IMR-90 (cell line): ENCODE measurements around the gene MAPK10. TPM values are rescaled to one million over a fixed set of nuclear protein-coding genes. Genes with fewer than 3 reads are reported as not detected.

Source experiments
- ATAC-seq: fragments of 200-7000 bp; cut with Tn5 transposase; 2 replicates; pipeline ENCODE4 v1.9.1; 2020; ENCODE audit warnings: low read depth, mild to moderate bottlenecking, moderate library complexity
- BruUV-seq: library from RNA; stranded (reverse); fragments of 400-500 nt; replicated peaks from 2 replicates; lab custom pipeline; 2021; lab: Mats Ljungman, UMichigan
- CTCF ChIA-PET: fragments of 300-600 bp; formaldehyde crosslinking; extraction: SDS; loops from one replicate; lab custom pipeline; 2021; ENCODE audit warnings: antibody characterized with exemption; lab: Yijun Ruan, JAX
- POLR2A ChIA-PET: fragments of 300-600 bp; sonication (Branson Sonifier 250); formaldehyde crosslinking; loops from one replicate; lab custom pipeline; 2022; ENCODE audit warnings: antibody characterized with exemption; ENCODE audit not compliant: unreplicated experiment; lab: Charles Lee
- DNase-seq: peaks from one replicate; pipeline ENCODE4 v3.0.0; 2013
- H2AFZ ChIP-seq: replicated peaks from 2 replicates; pipeline ENCODE3; 2013; ENCODE audit warnings: low read length, mild to moderate bottlenecking; ENCODE audit not compliant: poor library complexity
- H2AK5ac ChIP-seq: 2 replicates; pipeline ENCODE4 v1.6.1; 2013; ENCODE audit warnings: low read depth, low read length, inconsistent platforms
- H2AK9ac ChIP-seq: replicated peaks from 2 replicates; pipeline ENCODE3; 2013; ENCODE audit warnings: mild to moderate bottlenecking, low read depth, low read length, moderate library complexity; ENCODE audit not compliant: poor library complexity
- H2BK120ac ChIP-seq: 2 replicates; pipeline ENCODE4 v1.6.1; 2013; ENCODE audit warnings: low read depth, low read length, inconsistent platforms
- H2BK15ac ChIP-seq: 3 replicates; pipeline ENCODE4 v1.6.1; 2013; ENCODE audit warnings: low read depth, low read length, inconsistent platforms
- H2BK20ac ChIP-seq: 2 replicates; pipeline ENCODE4 v1.6.1; 2013; ENCODE audit warnings: low read depth, mild to moderate bottlenecking, inconsistent platforms, low read length, moderate library complexity
- H2BK5ac ChIP-seq: 2 replicates; pipeline ENCODE4 v1.6.1; 2013; ENCODE audit warnings: mild to moderate bottlenecking, low read depth, low read length, inconsistent platforms; ENCODE audit not compliant: poor library complexity, severe bottlenecking
- H3K14ac ChIP-seq: replicated peaks from 2 replicates; pipeline ENCODE4 v1.6.1; 2013; ENCODE audit warnings: low read depth, low read length, inconsistent platforms
- H3K18ac ChIP-seq: 2 replicates; pipeline ENCODE4 v1.6.1; 2013; ENCODE audit warnings: low read depth, low read length, control low read depth
- H3K23ac ChIP-seq: 2 replicates; pipeline ENCODE4 v1.6.1; 2013; ENCODE audit warnings: low read depth, low read length, inconsistent platforms
- H3K27ac ChIP-seq: 2 replicates; pipeline ENCODE4 v1.5.1; 2013; ENCODE audit warnings: mild to moderate bottlenecking, control low read depth, low read length; ENCODE audit not compliant: insufficient read depth
- H3K27me3 ChIP-seq: 2 replicates; pipeline ENCODE4 v1.6.1; 2013; ENCODE audit warnings: low read length; ENCODE audit not compliant: control insufficient read depth, insufficient read depth
- H3K36me3 ChIP-seq: 2 replicates; pipeline ENCODE4 v1.6.1; 2013; ENCODE audit warnings: low read length, mixed read lengths; ENCODE audit not compliant: control insufficient read depth, insufficient read depth
- H3K4ac ChIP-seq: 2 replicates; pipeline ENCODE4 v1.6.1; 2013; ENCODE audit warnings: low read depth, low read length, inconsistent platforms
- H3K4me1 ChIP-seq: 2 replicates; pipeline ENCODE4 v1.6.1; 2013; ENCODE audit warnings: low read length, mixed read lengths; ENCODE audit not compliant: control insufficient read depth, insufficient read depth
- H3K4me2 ChIP-seq: 2 replicates; pipeline ENCODE4 v1.6.1; 2013; ENCODE audit warnings: low read depth, mild to moderate bottlenecking, control low read depth, low read length, moderate library complexity
- H3K4me3 ChIP-seq: 2 replicates; pipeline ENCODE4 v1.5.1; 2013; ENCODE audit warnings: low read depth, mild to moderate bottlenecking, control low read depth, low read length, moderate library complexity; ENCODE audit not compliant: insufficient read depth
- H3K56ac ChIP-seq: 2 replicates; pipeline ENCODE4 v1.6.1; 2013; ENCODE audit warnings: low read length, inconsistent platforms; ENCODE audit not compliant: insufficient read depth; ENCODE audit errors: extremely low read depth
- H3K79me1 ChIP-seq, 2 experiments: 2 replicates each; pipeline ENCODE4 v1.6.1; 2013; ENCODE audit warnings: low read length in 2 of 2, inconsistent platforms in 1 of 2, low read depth in 1 of 2
- H3K9ac ChIP-seq: 2 replicates; pipeline ENCODE4 v1.6.1; 2013; ENCODE audit warnings: low read depth, low read length, control low read depth
- H3K9me1 ChIP-seq: 2 replicates; pipeline ENCODE4 v1.6.1; 2013; ENCODE audit warnings: low read length, inconsistent platforms; ENCODE audit not compliant: insufficient read depth
- H3K9me3 ChIP-seq: 2 replicates; pipeline ENCODE4 v1.6.1; 2013; ENCODE audit warnings: low read length; ENCODE audit not compliant: control insufficient read depth, insufficient read depth
- H4K20me1 ChIP-seq: 2 replicates; pipeline ENCODE4 v1.6.1; 2013; ENCODE audit warnings: low read length, inconsistent platforms; ENCODE audit not compliant: insufficient read depth
- H4K5ac ChIP-seq: 2 replicates; pipeline ENCODE4 v1.6.1; 2013; ENCODE audit warnings: mild to moderate bottlenecking, low read depth, low read length, control low read depth
- H4K8ac ChIP-seq, 2 experiments: 2 replicates each; pipeline ENCODE4 v1.6.1; 2013; ENCODE audit warnings: low read depth in 2 of 2, low read length in 2 of 2, control low read depth in 1 of 2, inconsistent platforms in 1 of 2
- H4K91ac ChIP-seq: 2 replicates; pipeline ENCODE4 v1.6.1; 2013; ENCODE audit warnings: low read depth, low read length, inconsistent platforms; ENCODE audit not compliant: insufficient read depth
- BHLHE40 ChIP-seq: fragments of 150-350 bp; IDR thresholded peaks from 2 replicates; pipeline ENCODE4 v1.6.1; 2016; ENCODE audit warnings: mild to moderate bottlenecking, low read depth, low read length
- CEBPB ChIP-seq: IDR thresholded peaks from 2 replicates; pipeline ENCODE4 v1.6.1; 2012; ENCODE audit warnings: low read depth, low read length, improper control_type of control experiment
- CHD1 ChIP-seq: IDR thresholded peaks from 2 replicates; pipeline ENCODE4 v1.6.1; 2012; ENCODE audit warnings: low read depth, low read length, improper control_type of control experiment
- CTCF ChIP-seq: conservative IDR thresholded peaks from 2 replicates; pipeline ENCODE4 v1.5.1; 2012; ENCODE audit warnings: mild to moderate bottlenecking, low read depth, low read length, improper control_type of control experiment
- ELK1 ChIP-seq: fragments of 150-350 bp; IDR thresholded peaks from 2 replicates; pipeline ENCODE4 v1.6.1; 2016; ENCODE audit warnings: low read depth, mild to moderate bottlenecking, low read length, moderate library complexity, borderline replicate concordance
- FOS ChIP-seq: fragments of 150-350 bp; IDR thresholded peaks from 2 replicates; pipeline ENCODE4 v1.6.1; 2016; ENCODE audit warnings: low read depth, low read length
- MAFK ChIP-seq: IDR thresholded peaks from 2 replicates; pipeline ENCODE4 v1.6.1; 2012; ENCODE audit warnings: low read depth, low read length, improper control_type of control experiment
- MAZ ChIP-seq: IDR thresholded peaks from 2 replicates; pipeline ENCODE4 v1.6.1; 2012; ENCODE audit warnings: low read depth, mild to moderate bottlenecking, low read length, improper control_type of control experiment, moderate library complexity, borderline replicate concordance
- MXI1 ChIP-seq: IDR thresholded peaks from 2 replicates; pipeline ENCODE4 v1.6.1; 2012; ENCODE audit warnings: low read depth, mild to moderate bottlenecking, low read length, moderate library complexity, borderline replicate concordance
- NFE2L2 ChIP-seq: fragments of 150-350 bp; IDR thresholded peaks from 2 replicates; pipeline ENCODE4 v1.6.1; 2016; ENCODE audit warnings: low read depth, mild to moderate bottlenecking, low read length
- POLR2A ChIP-seq: IDR thresholded peaks from 2 replicates; pipeline ENCODE4 v1.6.1; 2012; ENCODE audit warnings: mild to moderate bottlenecking, low read depth, low read length
- RAD21 ChIP-seq: IDR thresholded peaks from 2 replicates; pipeline ENCODE4 v1.6.1; 2012; ENCODE audit warnings: low read length, improper control_type of control experiment
- RCOR1 ChIP-seq: IDR thresholded peaks from 2 replicates; pipeline ENCODE4 v1.6.1; 2012; ENCODE audit warnings: mild to moderate bottlenecking, low read length, improper control_type of control experiment; ENCODE audit not compliant: insufficient replicate concordance
- RFX5 ChIP-seq: IDR thresholded peaks from 2 replicates; pipeline ENCODE4 v1.8.0; 2012; ENCODE audit warnings: low read depth, mild to moderate bottlenecking, low read length, moderate library complexity
- SMC3 ChIP-seq: fragments of 150-350 bp; IDR thresholded peaks from 2 replicates; pipeline ENCODE4 v1.6.1; 2016; ENCODE audit warnings: low read depth, mild to moderate bottlenecking, antibody characterized with exemption, low read length, moderate library complexity
- WGBS, 2 experiments: methylation state at CpG; one replicate each; pipeline versions ENCODE4 v1.1.5 to v1.1.7; 2013; ENCODE audit warnings: missing lambda C conversion rate in 2 of 2; ENCODE audit not compliant: insufficient read length in 1 of 2; ENCODE audit errors: extremely low coverage in 2 of 2; 5-methylcytosine and 5-hydroxymethylcytosine counted together
- dilution Hi-C: fragments of 300-500 bp; cut with HindIII; formaldehyde crosslinking; loops from one replicate; pipeline ENCODE4 v1.14.3; 2018; ENCODE audit warnings: low sequenced_read_pairs; ENCODE audit not compliant: unreplicated experiment
- in situ Hi-C: fragments of 300-500 bp; cut with MboI; formaldehyde crosslinking; loops from 3 replicates; pipeline ENCODE4 v1.14.3; 2019; ENCODE audit warnings: low sequenced_read_pairs, inconsistent platforms, mixed read lengths
- intact Hi-C: fragments of 100-400 bp; cut with micrococcal nuclease; formaldehyde crosslinking; loops from 2 replicates; pipeline ENCODE4 v1.10.0; 2022
- polyA plus RNA-seq, 3 experiments: library from polyadenylated mRNA; depleted of rRNA; stranded (reverse); fragments of >200 nt; gene quantifications; 2 replicates each; pipeline ENCODE4 v1.2.3, GENCODE V29; 2012; ENCODE audit warnings: low replicate concordance in 1 of 3
- total RNA-seq: library from RNA; depleted of rRNA; stranded (reverse); fragments of >200 nt; gene quantifications from 2 replicates; pipeline ENCODE4 v1.2.3, GENCODE V29; 2012
- TF ChIP-seq, protein P1 (sequence below): fragments of 150-350 bp; IDR thresholded peaks from 2 replicates; pipeline ENCODE4 v1.6.1; 2017; ENCODE audit warnings: mild to moderate bottlenecking, antibody characterized with exemption, low read length, low read depth

Gene MAPK10
- total and polyA plus RNA-seq, 2 of the 4 experiments (the other 2 are of a cell fraction): 2.8 to 6.5 TPM

DNA sequence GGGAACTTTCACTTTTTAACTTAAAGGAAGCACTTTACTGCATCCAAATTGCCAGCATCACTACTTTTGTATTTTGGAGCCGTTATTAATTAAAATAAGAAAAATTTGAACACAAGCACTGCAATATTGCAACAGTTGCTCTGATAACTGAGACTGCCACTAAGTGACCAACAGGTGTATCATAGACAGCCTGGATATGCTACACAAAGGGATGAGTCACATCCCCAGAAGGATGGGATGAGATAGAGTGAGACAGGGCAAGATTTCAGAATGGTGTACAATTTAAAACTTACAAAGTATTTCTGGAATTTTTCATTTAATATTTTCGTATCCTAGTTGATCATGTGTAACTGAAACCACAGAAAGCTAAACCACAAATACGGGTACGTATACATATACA is 204.1 kb downstream of the MAPK10 start:
- dilution Hi-C loops (no loop called here), intact Hi-C loops (no loop called here), in situ Hi-C loops (no loop called here)
- Histone ChIP-seq H2BK5ac (no peak overlapping the region), H3K9me1 (no peaks in the 10 kb centered on the region), H4K20me1 (no peaks in the 10 kb centered on the region), H2AK9ac (no peak overlapping the region), H3K18ac (no peak overlapping the region), H2BK20ac (no peak overlapping the region), H3K27ac (no peak overlapping the region), H3K27me3 (no peaks in the 10 kb centered on the region), H3K4ac (no peak overlapping the region), H3K56ac (no peak overlapping the region), H3K4me3 (no peak overlapping the region), H3K4me1 (no peaks in the 10 kb centered on the region), H3K23ac (no peak overlapping the region), H4K5ac (no peak overlapping the region), H3K4me2 (no peak overlapping the region), H3K36me3 (no peaks in the 10 kb centered on the region), H4K8ac (no peak overlapping the region), H4K91ac (no peak overlapping the region), H3K79me1 (no peaks in the 10 kb centered on the region), H3K9ac (no peak overlapping the region), H3K9me3 (no peaks in the 10 kb centered on the region), H2BK120ac (no peak overlapping the region), H2AK5ac (no peak overlapping the region), H2AFZ (no peak overlapping the region), H3K14ac (no peak overlapping the region), H2BK15ac (no peak overlapping the region)
- no peak for TF ChIP-seq POLR2A
- TF ChIP-seq BHLHE40: no peak
- TF ChIP-seq CHD1: no peak
- no peak for TF ChIP-seq SMC3
- no peak for TF ChIP-seq NFE2L2
- TF ChIP-seq RAD21: no peak
- no peak for TF ChIP-seq MAFK
- no peak for TF ChIP-seq FOS
- TF ChIP-seq, protein P1, sequence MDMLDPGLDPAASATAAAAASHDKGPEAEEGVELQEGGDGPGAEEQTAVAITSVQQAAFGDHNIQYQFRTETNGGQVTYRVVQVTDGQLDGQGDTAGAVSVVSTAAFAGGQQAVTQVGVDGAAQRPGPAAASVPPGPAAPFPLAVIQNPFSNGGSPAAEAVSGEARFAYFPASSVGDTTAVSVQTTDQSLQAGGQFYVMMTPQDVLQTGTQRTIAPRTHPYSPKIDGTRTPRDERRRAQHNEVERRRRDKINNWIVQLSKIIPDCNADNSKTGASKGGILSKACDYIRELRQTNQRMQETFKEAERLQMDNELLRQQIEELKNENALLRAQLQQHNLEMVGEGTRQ: no peak
- no peak for TF ChIP-seq ELK1
- no peak for TF ChIP-seq CTCF
- TF ChIP-seq MAZ: no peak
- TF ChIP-seq RCOR1: no peak
- TF ChIP-seq RFX5: no peak
- TF ChIP-seq MXI1: no peak
- TF ChIP-seq CEBPB: no peak
- DNase-seq (no peak), ATAC-seq (no peak)
- POLR2A ChIA-PET: no interaction called here
- CTCF ChIA-PET: no interaction called here
- BruUV-seq: no TSS peak
- no CpG with 5 or more reads among the region's 4 CpGs for WGBS, 2 experiments
